Measurements from ENCODE around the gene PAK2.

GRCh38 chr3:196754091-196754981 lies 14.7 kb downstream of the PAK2 start:
- TF ChIP-seq, protein P1, sequence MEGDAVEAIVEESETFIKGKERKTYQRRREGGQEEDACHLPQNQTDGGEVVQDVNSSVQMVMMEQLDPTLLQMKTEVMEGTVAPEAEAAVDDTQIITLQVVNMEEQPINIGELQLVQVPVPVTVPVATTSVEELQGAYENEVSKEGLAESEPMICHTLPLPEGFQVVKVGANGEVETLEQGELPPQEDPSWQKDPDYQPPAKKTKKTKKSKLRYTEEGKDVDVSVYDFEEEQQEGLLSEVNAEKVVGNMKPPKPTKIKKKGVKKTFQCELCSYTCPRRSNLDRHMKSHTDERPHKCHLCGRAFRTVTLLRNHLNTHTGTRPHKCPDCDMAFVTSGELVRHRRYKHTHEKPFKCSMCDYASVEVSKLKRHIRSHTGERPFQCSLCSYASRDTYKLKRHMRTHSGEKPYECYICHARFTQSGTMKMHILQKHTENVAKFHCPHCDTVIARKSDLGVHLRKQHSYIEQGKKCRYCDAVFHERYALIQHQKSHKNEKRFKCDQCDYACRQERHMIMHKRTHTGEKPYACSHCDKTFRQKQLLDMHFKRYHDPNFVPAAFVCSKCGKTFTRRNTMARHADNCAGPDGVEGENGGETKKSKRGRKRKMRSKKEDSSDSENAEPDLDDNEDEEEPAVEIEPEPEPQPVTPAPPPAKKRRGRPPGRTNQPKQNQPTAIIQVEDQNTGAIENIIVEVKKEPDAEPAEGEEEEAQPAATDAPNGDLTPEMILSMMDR (IDR thresholded peaks at IDR 0.05): no peak
- TF ChIP-seq, protein P2, sequence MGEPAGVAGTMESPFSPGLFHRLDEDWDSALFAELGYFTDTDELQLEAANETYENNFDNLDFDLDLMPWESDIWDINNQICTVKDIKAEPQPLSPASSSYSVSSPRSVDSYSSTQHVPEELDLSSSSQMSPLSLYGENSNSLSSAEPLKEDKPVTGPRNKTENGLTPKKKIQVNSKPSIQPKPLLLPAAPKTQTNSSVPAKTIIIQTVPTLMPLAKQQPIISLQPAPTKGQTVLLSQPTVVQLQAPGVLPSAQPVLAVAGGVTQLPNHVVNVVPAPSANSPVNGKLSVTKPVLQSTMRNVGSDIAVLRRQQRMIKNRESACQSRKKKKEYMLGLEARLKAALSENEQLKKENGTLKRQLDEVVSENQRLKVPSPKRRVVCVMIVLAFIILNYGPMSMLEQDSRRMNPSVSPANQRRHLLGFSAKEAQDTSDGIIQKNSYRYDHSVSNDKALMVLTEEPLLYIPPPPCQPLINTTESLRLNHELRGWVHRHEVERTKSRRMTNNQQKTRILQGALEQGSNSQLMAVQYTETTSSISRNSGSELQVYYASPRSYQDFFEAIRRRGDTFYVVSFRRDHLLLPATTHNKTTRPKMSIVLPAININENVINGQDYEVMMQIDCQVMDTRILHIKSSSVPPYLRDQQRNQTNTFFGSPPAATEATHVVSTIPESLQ (CRISPR knock-in tag; IDR thresholded peaks at IDR 0.05): no peak
- TF ChIP-seq TCF7 (CRISPR knock-in tag; IDR thresholded peaks at IDR 0.05; ENCODE audit: low read depth) (no peak), ZNF416 (CRISPR knock-in tag; IDR thresholded peaks at IDR 0.05) (no peak), SP1 (CRISPR knock-in tag; conservative IDR thresholded peaks at IDR 0.05) (no peak)

Data from WTC11 (cell line).